Stomach (tissue), 4 donors: ENCODE data around the gene CRTAC1.

Experiments
- POLR2A ChIP-seq, 4 donors: fragments of 450-650 bp; IDR thresholded peaks; one replicate each; pipeline ENCODE4 v1.6.1; 2016; ENCODE audit warnings: antibody characterized with exemption in 4 of 4, control low read depth in 2 of 4, mild to moderate bottlenecking in 1 of 4, moderate library complexity in 1 of 4
- POLR2AphosphoS5 ChIP-seq, 3 donors: sonication (generic); formaldehyde crosslinking; IDR thresholded peaks; one replicate each; pipeline ENCODE4 v1.6.1; 2016; ENCODE audit warnings: antibody characterized with exemption in 3 of 3

- TF ChIP-seq POLR2A (IDR thresholded peaks at IDR 0.05), result no peak
- no peak for TF ChIP-seq POLR2AphosphoS5 (IDR thresholded peaks at IDR 0.05)
Observed at GRCh38 chr10:98023024-98023423, 7.4 kb downstream of the CRTAC1 start.
